ENCODE measurements around the gene KRTAP2-2. TPM values are rescaled to one million over a fixed set of nuclear protein-coding genes. Genes with fewer than 3 reads are reported as not detected.

KRTAP2-2 gene
- total and polyA plus RNA-seq, 3 donors from 2014 or later, result not detected

Small RNAs within 50 kb of the gene (small RNA-seq; reads per million reads assigned to genes)
- gene KRTAP3-4P, result 0 reads per million in 2 donors

Other genes with a start within 250 kb of the KRTAP2-2 start
Only the 30 nearest of the 37 such genes appear.
- gene KRT20, start 170.0 kb downstream of the KRTAP2-2 start, total RNA-seq, result not detected
- not detected for gene KRT20, start 170.0 kb downstream of the KRTAP2-2 start, polyA plus RNA-seq (ENCODE audit: insufficient read depth, low read depth, low replicate concordance)
- 10 to 100 TPM; 14.0 to 17.3 TPM for gene KRT23, start 117.6 kb downstream of the KRTAP2-2 start, total RNA-seq
- 52.2 TPM for gene KRT23, start 117.6 kb downstream of the KRTAP2-2 start, polyA plus RNA-seq (ENCODE audit: insufficient read depth, low read depth, low replicate concordance)
- not detected for gene KRT39, start 88.3 kb downstream of the KRTAP2-2 start, total RNA-seq
- not detected for gene KRT39, start 88.3 kb downstream of the KRTAP2-2 start, polyA plus RNA-seq (ENCODE audit: insufficient read depth, low read depth, low replicate concordance)
- under 1 TPM in 1 of 2 donors, not detected in 1; 0.16 TPM for gene KRT40, start 70.9 kb downstream of the KRTAP2-2 start, total RNA-seq
- 0.45 TPM for gene KRT40, start 70.9 kb downstream of the KRTAP2-2 start, polyA plus RNA-seq (ENCODE audit: insufficient read depth, low read depth, low replicate concordance)
- gene KRTAP3-3, start 61.1 kb downstream of the KRTAP2-2 start, total RNA-seq, result not detected
- not detected for gene KRTAP3-3, start 61.1 kb downstream of the KRTAP2-2 start, polyA plus RNA-seq (ENCODE audit: insufficient read depth, low read depth, low replicate concordance)
- not detected for gene KRTAP3-2, start 55.3 kb downstream of the KRTAP2-2 start, total RNA-seq
- gene KRTAP3-2, start 55.3 kb downstream of the KRTAP2-2 start, polyA plus RNA-seq (ENCODE audit: insufficient read depth, low read depth, low replicate concordance), result not detected
- not detected for gene KRTAP3-1, start 46.1 kb downstream of the KRTAP2-2 start, total RNA-seq
- gene KRTAP3-1, start 46.1 kb downstream of the KRTAP2-2 start, polyA plus RNA-seq (ENCODE audit: insufficient read depth, low read depth, low replicate concordance), result not detected
- gene KRTAP1-5, start 28.0 kb downstream of the KRTAP2-2 start, total RNA-seq, result not detected
- gene KRTAP1-5, start 28.0 kb downstream of the KRTAP2-2 start, polyA plus RNA-seq (ENCODE audit: insufficient read depth, low read depth, low replicate concordance), result not detected
- gene KRTAP1-4, start 25.0 kb downstream of the KRTAP2-2 start, total RNA-seq, result not detected
- gene KRTAP1-4, start 25.0 kb downstream of the KRTAP2-2 start, polyA plus RNA-seq (ENCODE audit: insufficient read depth, low read depth, low replicate concordance), result not detected
- gene KRTAP1-3, start 20.4 kb downstream of the KRTAP2-2 start, total RNA-seq, result not detected
- gene KRTAP1-3, start 20.4 kb downstream of the KRTAP2-2 start, polyA plus RNA-seq (ENCODE audit: insufficient read depth, low read depth, low replicate concordance), result not detected
- gene KRTAP1-1, start 13.8 kb downstream of the KRTAP2-2 start, total RNA-seq, result not detected
- not detected for gene KRTAP1-1, start 13.8 kb downstream of the KRTAP2-2 start, polyA plus RNA-seq (ENCODE audit: insufficient read depth, low read depth, low replicate concordance)
- not detected for gene KRTAP2-1, start 7.9 kb downstream of the KRTAP2-2 start, total RNA-seq
- gene KRTAP2-1, start 7.9 kb downstream of the KRTAP2-2 start, polyA plus RNA-seq (ENCODE audit: insufficient read depth, low read depth, low replicate concordance), result not detected
- not detected for gene KRTAP2-3, start 4.9 kb upstream of the KRTAP2-2 start, total RNA-seq
- gene KRTAP2-3, start 4.9 kb upstream of the KRTAP2-2 start, polyA plus RNA-seq (ENCODE audit: insufficient read depth, low read depth, low replicate concordance), result not detected
- not detected for gene KRTAP2-4, start 10.6 kb upstream of the KRTAP2-2 start, total RNA-seq
- not detected for gene KRTAP2-4, start 10.6 kb upstream of the KRTAP2-2 start, polyA plus RNA-seq (ENCODE audit: insufficient read depth, low read depth, low replicate concordance)
- not detected for gene KRTAP4-7, start 28.9 kb upstream of the KRTAP2-2 start, total RNA-seq
- gene KRTAP4-7, start 28.9 kb upstream of the KRTAP2-2 start, polyA plus RNA-seq (ENCODE audit: insufficient read depth, low read depth, low replicate concordance), result not detected
- not detected for gene KRTAP4-8, start 42.9 kb upstream of the KRTAP2-2 start, total RNA-seq
- not detected for gene KRTAP4-8, start 42.9 kb upstream of the KRTAP2-2 start, polyA plus RNA-seq (ENCODE audit: insufficient read depth, low read depth, low replicate concordance)
- gene KRTAP4-16, start 47.0 kb upstream of the KRTAP2-2 start, total RNA-seq, result not detected
- gene KRTAP4-16, start 47.0 kb upstream of the KRTAP2-2 start, polyA plus RNA-seq (ENCODE audit: insufficient read depth, low read depth, low replicate concordance), result not detected
- gene KRTAP4-9, start 50.2 kb upstream of the KRTAP2-2 start, total RNA-seq, result not detected
- not detected for gene KRTAP4-9, start 50.2 kb upstream of the KRTAP2-2 start, polyA plus RNA-seq (ENCODE audit: insufficient read depth, low read depth, low replicate concordance)
- not detected for gene KRTAP4-11, start 63.1 kb upstream of the KRTAP2-2 start, total RNA-seq
- gene KRTAP4-11, start 63.1 kb upstream of the KRTAP2-2 start, polyA plus RNA-seq (ENCODE audit: insufficient read depth, low read depth, low replicate concordance), result not detected
- not detected for gene KRTAP4-12, start 69.0 kb upstream of the KRTAP2-2 start, total RNA-seq
- not detected for gene KRTAP4-12, start 69.0 kb upstream of the KRTAP2-2 start, polyA plus RNA-seq (ENCODE audit: insufficient read depth, low read depth, low replicate concordance)
- gene KRTAP4-6, start 85.3 kb upstream of the KRTAP2-2 start, total RNA-seq, result not detected
- not detected for gene KRTAP4-6, start 85.3 kb upstream of the KRTAP2-2 start, polyA plus RNA-seq (ENCODE audit: insufficient read depth, low read depth, low replicate concordance)
- gene KRTAP4-5, start 94.6 kb upstream of the KRTAP2-2 start, total RNA-seq, result not detected
- gene KRTAP4-5, start 94.6 kb upstream of the KRTAP2-2 start, polyA plus RNA-seq (ENCODE audit: insufficient read depth, low read depth, low replicate concordance), result not detected
- not detected for gene KRTAP4-4, start 105.5 kb upstream of the KRTAP2-2 start, total RNA-seq
- gene KRTAP4-4, start 105.5 kb upstream of the KRTAP2-2 start, polyA plus RNA-seq (ENCODE audit: insufficient read depth, low read depth, low replicate concordance), result not detected
- gene KRTAP4-3, start 113.0 kb upstream of the KRTAP2-2 start, total RNA-seq, result not detected
- not detected for gene KRTAP4-3, start 113.0 kb upstream of the KRTAP2-2 start, polyA plus RNA-seq (ENCODE audit: insufficient read depth, low read depth, low replicate concordance)
- gene KRTAP4-2, start 123.0 kb upstream of the KRTAP2-2 start, total RNA-seq, result not detected
- not detected for gene KRTAP4-2, start 123.0 kb upstream of the KRTAP2-2 start, polyA plus RNA-seq (ENCODE audit: insufficient read depth, low read depth, low replicate concordance)
- gene KRTAP4-1, start 129.7 kb upstream of the KRTAP2-2 start, total RNA-seq, result not detected
- gene KRTAP4-1, start 129.7 kb upstream of the KRTAP2-2 start, polyA plus RNA-seq (ENCODE audit: insufficient read depth, low read depth, low replicate concordance), result not detected
- gene KRTAP9-1, start 134.7 kb upstream of the KRTAP2-2 start, total RNA-seq, result not detected
- not detected for gene KRTAP9-1, start 134.7 kb upstream of the KRTAP2-2 start, polyA plus RNA-seq (ENCODE audit: insufficient read depth, low read depth, low replicate concordance)
- not detected for gene KRTAP9-2, start 171.4 kb upstream of the KRTAP2-2 start, total RNA-seq
- gene KRTAP9-2, start 171.4 kb upstream of the KRTAP2-2 start, polyA plus RNA-seq (ENCODE audit: insufficient read depth, low read depth, low replicate concordance), result not detected
- gene KRTAP9-3, start 177.2 kb upstream of the KRTAP2-2 start, total RNA-seq, result not detected
- not detected for gene KRTAP9-3, start 177.2 kb upstream of the KRTAP2-2 start, polyA plus RNA-seq (ENCODE audit: insufficient read depth, low read depth, low replicate concordance)
- not detected for gene KRTAP9-8, start 182.8 kb upstream of the KRTAP2-2 start, total RNA-seq
- not detected for gene KRTAP9-8, start 182.8 kb upstream of the KRTAP2-2 start, polyA plus RNA-seq (ENCODE audit: insufficient read depth, low read depth, low replicate concordance)

All from testis (tissue), 3 donors.